ENCODE data around the gene TMEM156.
"Not testable (repeated sequence)": the region's sequence is repeated elsewhere in the genome, so short reads cannot be mapped to it uniquely, and the experiment has no call there.

TMEM156 gene

DNA sequence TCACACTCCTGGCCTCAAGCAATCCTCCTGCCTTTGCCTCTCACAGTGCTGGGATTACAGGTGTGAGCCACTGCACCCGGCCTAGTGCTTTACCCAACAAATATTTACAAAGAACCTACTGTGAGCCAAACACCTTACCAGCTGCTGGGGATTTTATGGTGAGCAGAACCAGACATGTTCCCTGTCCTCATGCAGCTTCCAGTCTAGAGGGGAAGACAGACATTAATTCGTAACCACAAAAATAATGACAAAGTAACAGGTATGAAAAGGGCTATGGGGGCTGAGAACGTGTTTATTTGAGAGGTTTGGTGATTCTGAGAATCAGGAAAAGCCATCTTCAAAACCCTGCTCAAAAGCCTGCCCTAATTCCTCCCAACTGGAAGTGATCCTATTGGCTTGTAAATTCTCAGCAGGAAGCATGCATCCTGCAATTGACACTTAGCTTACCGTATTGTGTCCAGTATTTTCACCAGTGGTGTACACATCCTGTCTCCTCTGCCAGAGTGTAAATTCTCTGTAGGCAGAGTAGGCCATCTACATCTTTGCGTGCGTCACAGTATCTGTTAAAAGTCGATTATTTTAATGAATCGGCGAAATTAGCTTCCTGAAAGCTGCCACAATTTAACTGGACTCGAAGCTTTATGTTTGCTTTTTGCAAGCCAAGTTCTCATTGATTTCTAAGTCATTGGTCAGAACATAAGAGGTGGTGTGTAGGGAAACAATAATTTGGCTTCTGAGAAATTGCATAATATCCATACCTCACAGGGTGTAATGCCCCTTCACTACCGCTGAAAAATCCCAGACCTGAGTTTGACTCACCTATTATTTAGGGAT, 67.0 kb downstream of the TMEM156 start:
- H3K4me3 ChIP-seq (ENCODE audit: low read depth in 1 of 2, low read length in 2 of 2): no peak overlapping the region
- no peak for TF ChIP-seq EZH2 (IDR thresholded peaks at IDR 0.05; ENCODE audit: borderline replicate concordance, low read depth, low read length, severe bottlenecking)
- TF ChIP-seq, protein P1, sequence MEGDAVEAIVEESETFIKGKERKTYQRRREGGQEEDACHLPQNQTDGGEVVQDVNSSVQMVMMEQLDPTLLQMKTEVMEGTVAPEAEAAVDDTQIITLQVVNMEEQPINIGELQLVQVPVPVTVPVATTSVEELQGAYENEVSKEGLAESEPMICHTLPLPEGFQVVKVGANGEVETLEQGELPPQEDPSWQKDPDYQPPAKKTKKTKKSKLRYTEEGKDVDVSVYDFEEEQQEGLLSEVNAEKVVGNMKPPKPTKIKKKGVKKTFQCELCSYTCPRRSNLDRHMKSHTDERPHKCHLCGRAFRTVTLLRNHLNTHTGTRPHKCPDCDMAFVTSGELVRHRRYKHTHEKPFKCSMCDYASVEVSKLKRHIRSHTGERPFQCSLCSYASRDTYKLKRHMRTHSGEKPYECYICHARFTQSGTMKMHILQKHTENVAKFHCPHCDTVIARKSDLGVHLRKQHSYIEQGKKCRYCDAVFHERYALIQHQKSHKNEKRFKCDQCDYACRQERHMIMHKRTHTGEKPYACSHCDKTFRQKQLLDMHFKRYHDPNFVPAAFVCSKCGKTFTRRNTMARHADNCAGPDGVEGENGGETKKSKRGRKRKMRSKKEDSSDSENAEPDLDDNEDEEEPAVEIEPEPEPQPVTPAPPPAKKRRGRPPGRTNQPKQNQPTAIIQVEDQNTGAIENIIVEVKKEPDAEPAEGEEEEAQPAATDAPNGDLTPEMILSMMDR (IDR thresholded peaks at IDR 0.05; ENCODE audit: borderline replicate concordance, extremely low read depth, low read length, poor library complexity, severe bottlenecking): no peak
- H3K4me1 ChIP-seq (ENCODE audit: insufficient read depth, low read length): no peaks in the 10 kb centered on the region
- no peak overlapping the region for H3K9ac ChIP-seq (ENCODE audit: low read depth, low read length)
- no peak overlapping the region for H3K27ac ChIP-seq (ENCODE audit: low read length)
- no peaks in the 10 kb centered on the region for H3K79me2 ChIP-seq (ENCODE audit: insufficient read depth, low read length)
- no peak for ATAC-seq (ENCODE audit: insufficient read depth, low read depth)
- no peak overlapping the region for H3K4me2 ChIP-seq (ENCODE audit: insufficient read depth, low read length)
- DNase-seq: no peak
- no peaks in the 10 kb centered on the region for H3K27me3 ChIP-seq (ENCODE audit: insufficient read depth, low read length, poor library complexity)
- no peak overlapping the region for H2AFZ ChIP-seq (ENCODE audit: low read depth, low read length)
- no peaks in the 10 kb centered on the region for H4K20me1 ChIP-seq (ENCODE audit: insufficient read depth, low read length)
- H3K36me3 ChIP-seq (ENCODE audit: insufficient read depth, low read length): no peaks in the 10 kb centered on the region
- H3K9me3 ChIP-seq (ENCODE audit: insufficient read depth, low read length, severe bottlenecking): no peaks in the 10 kb centered on the region

DNA sequence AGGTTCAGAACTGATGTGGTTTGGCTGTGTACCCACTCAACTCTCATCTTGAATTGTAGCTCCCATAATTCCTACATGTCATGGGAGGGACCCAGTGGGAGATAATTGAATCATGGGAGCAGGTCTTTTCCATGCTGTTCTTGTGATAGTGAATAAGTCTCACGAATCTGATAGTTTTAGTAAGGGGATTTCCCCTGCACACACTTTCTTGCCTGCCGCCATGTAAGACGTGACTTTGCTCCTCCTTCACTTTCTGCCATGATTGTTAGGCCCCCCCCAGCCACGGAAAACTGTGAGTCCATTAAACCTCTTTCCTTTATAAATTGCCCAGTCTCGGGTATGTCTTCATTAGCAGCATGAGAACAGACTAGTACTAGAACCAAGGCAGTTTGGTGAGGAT, 73.0 kb downstream of the TMEM156 start:
- not testable (repeated sequence) for ATAC-seq (ENCODE audit: insufficient read depth, low read depth); H3K9ac ChIP-seq (ENCODE audit: low read depth, low read length); H3K4me3 ChIP-seq (ENCODE audit: low read depth in 1 of 2, low read length in 2 of 2); H3K27ac ChIP-seq (ENCODE audit: low read length); H3K4me1 ChIP-seq (ENCODE audit: insufficient read depth, low read length); DNase-seq; H3K27me3 ChIP-seq (ENCODE audit: insufficient read depth, low read length, poor library complexity); H3K36me3 ChIP-seq (ENCODE audit: insufficient read depth, low read length); H2AFZ ChIP-seq (ENCODE audit: low read depth, low read length); H3K4me2 ChIP-seq (ENCODE audit: insufficient read depth, low read length); H3K79me2 ChIP-seq (ENCODE audit: insufficient read depth, low read length); H4K20me1 ChIP-seq (ENCODE audit: insufficient read depth, low read length); H3K9me3 ChIP-seq (ENCODE audit: insufficient read depth, low read length, severe bottlenecking)

DNA sequence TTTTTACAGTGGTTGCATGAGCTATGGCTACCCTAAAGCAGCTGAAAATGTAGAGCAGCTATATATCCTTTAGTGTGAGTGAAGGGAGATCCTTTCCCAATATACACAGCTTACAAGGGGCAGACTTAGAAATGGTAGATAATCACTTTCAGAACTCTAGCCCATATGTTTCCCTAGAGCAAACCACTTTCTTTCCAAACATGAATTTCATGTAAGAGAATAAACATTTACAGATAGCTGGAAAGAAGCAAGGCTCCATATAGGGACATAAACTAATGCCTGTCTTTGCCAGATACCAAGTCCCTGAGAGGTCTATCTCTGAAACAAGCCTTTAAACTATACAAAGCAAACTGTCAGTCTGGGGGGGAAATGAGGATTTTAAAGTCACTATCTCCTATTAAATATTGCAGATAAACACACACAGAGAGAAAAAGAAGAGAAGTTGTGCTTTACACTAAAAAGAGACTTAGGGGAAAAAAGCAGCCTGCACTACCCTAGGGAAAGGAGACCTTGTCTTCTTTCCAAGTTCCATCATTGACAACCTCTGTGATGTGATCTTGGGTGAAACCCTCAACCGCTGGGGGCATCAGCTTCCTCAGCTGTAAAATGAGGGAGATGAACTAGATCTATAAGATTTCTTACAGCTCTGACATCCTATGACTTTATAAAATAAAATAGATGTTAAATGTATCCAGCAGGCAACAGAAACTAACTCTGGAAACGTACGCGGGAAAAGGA, 73.6 kb downstream of the TMEM156 start:
- no peak for DNase-seq
- H3K27me3 ChIP-seq (ENCODE audit: insufficient read depth, low read length, poor library complexity): no peaks in the 10 kb centered on the region
- no peak overlapping the region for H2AFZ ChIP-seq (ENCODE audit: low read depth, low read length)
- H4K20me1 ChIP-seq (ENCODE audit: insufficient read depth, low read length): no peaks in the 10 kb centered on the region
- no peak overlapping the region for H3K4me2 ChIP-seq (ENCODE audit: insufficient read depth, low read length)
- no peak overlapping the region for H3K9ac ChIP-seq (ENCODE audit: low read depth, low read length)
- TF ChIP-seq, protein P1 (IDR thresholded peaks at IDR 0.05; ENCODE audit: borderline replicate concordance, extremely low read depth, low read length, poor library complexity, severe bottlenecking): no peak
- TF ChIP-seq EZH2 (IDR thresholded peaks at IDR 0.05; ENCODE audit: borderline replicate concordance, low read depth, low read length, severe bottlenecking): no peak
- H3K9me3 ChIP-seq (ENCODE audit: insufficient read depth, low read length, severe bottlenecking): no peaks in the 10 kb centered on the region
- no peaks in the 10 kb centered on the region for H3K36me3 ChIP-seq (ENCODE audit: insufficient read depth, low read length)
- ATAC-seq (ENCODE audit: insufficient read depth, low read depth): peak; percentile 72
- no peaks in the 10 kb centered on the region for H3K79me2 ChIP-seq (ENCODE audit: insufficient read depth, low read length)
- no peak overlapping the region for H3K4me3 ChIP-seq (ENCODE audit: low read depth in 1 of 2, low read length in 2 of 2)
- H3K4me1 ChIP-seq (ENCODE audit: insufficient read depth, low read length): no peaks in the 10 kb centered on the region
- no peak overlapping the region for H3K27ac ChIP-seq (ENCODE audit: low read length)

DNA sequence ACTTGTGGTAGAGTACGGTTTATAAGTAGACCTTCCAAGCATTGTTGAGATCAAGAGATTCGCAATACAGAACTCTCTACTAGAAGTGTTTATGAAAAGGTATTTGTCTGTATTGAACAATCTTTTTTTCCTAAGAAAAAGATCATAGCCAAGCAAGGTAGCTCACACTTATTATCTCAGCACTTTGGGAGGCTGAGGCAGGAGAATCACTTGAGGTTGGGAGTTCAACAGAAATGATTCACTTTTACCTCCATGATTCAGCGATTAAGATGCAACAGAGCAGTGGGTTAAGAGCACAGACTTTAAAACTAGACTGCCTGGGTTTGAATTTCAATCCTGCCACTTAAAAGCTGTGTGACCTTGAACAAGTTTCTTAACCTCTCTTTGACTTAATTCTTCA, 74.3 kb downstream of the TMEM156 start:
- H3K4me3 ChIP-seq (ENCODE audit: low read depth in 1 of 2, low read length in 2 of 2): no peak overlapping the region
- H3K36me3 ChIP-seq (ENCODE audit: insufficient read depth, low read length): no peaks in the 10 kb centered on the region
- no peaks in the 10 kb centered on the region for H3K27me3 ChIP-seq (ENCODE audit: insufficient read depth, low read length, poor library complexity)
- H4K20me1 ChIP-seq (ENCODE audit: insufficient read depth, low read length): no peaks in the 10 kb centered on the region
- no peak overlapping the region for H3K4me2 ChIP-seq (ENCODE audit: insufficient read depth, low read length)
- H3K79me2 ChIP-seq (ENCODE audit: insufficient read depth, low read length): no peaks in the 10 kb centered on the region
- TF ChIP-seq EZH2 (IDR thresholded peaks at IDR 0.05; ENCODE audit: borderline replicate concordance, low read depth, low read length, severe bottlenecking): no peak
- TF ChIP-seq, protein P1 (IDR thresholded peaks at IDR 0.05; ENCODE audit: borderline replicate concordance, extremely low read depth, low read length, poor library complexity, severe bottlenecking): no peak
- H3K9ac ChIP-seq (ENCODE audit: low read depth, low read length): no peak overlapping the region
- H3K4me1 ChIP-seq (ENCODE audit: insufficient read depth, low read length): no peaks in the 10 kb centered on the region
- H3K27ac ChIP-seq (ENCODE audit: low read length): no peak overlapping the region
- no peak overlapping the region for H2AFZ ChIP-seq (ENCODE audit: low read depth, low read length)
- ATAC-seq (ENCODE audit: insufficient read depth, low read depth) (no peak), DNase-seq (no peak)
- no peaks in the 10 kb centered on the region for H3K9me3 ChIP-seq (ENCODE audit: insufficient read depth, low read length, severe bottlenecking)
